Hepatocyte (in vitro differentiated cells): ENCODE data around the gene ARHGEF25. TPM values are rescaled to one million over a fixed set of nuclear protein-coding genes. Genes with fewer than 3 reads are reported as not detected.

Experiments used
- DNase-seq: peaks from one replicate; pipeline ENCODE4 v3.0.0-alpha.2; 2016; ENCODE audit warnings: low spot score
- H2AFZ ChIP-seq: fragments of 200-600 bp; sonication (generic); 2 replicates; pipeline ENCODE4 v1.6.0; 2016; ENCODE audit warnings: antibody characterized with exemption, mild to moderate bottlenecking
- H3K27ac ChIP-seq: fragments of 200-600 bp; sonication (generic); 2 replicates; pipeline ENCODE4 v1.5.1; 2016; ENCODE audit warnings: mild to moderate bottlenecking
- H3K27me3 ChIP-seq: fragments of 200-600 bp; sonication (generic); 2 replicates; pipeline ENCODE4 v1.6.1; 2016
- H3K36me3 ChIP-seq: fragments of 200-600 bp; sonication (generic); replicated peaks from 2 replicates; pipeline ENCODE4 v1.5.1; 2016; ENCODE audit warnings: low read depth; ENCODE audit not compliant: insufficient read depth
- H3K4me1 ChIP-seq: fragments of 200-600 bp; sonication (generic); 2 replicates; pipeline ENCODE4 v1.5.1; 2016; ENCODE audit warnings: mild to moderate bottlenecking, moderate library complexity; ENCODE audit not compliant: insufficient read depth
- H3K4me2 ChIP-seq: fragments of 200-600 bp; sonication (generic); 2 replicates; pipeline ENCODE4 v1.6.0; 2016
- H3K4me3 ChIP-seq: fragments of 200-600 bp; sonication (generic); 2 replicates; pipeline ENCODE4 v1.5.1; 2016; ENCODE audit warnings: mild to moderate bottlenecking
- H3K79me2 ChIP-seq: fragments of 200-600 bp; sonication (generic); 2 replicates; pipeline ENCODE4 v1.6.0; 2017; ENCODE audit warnings: mild to moderate bottlenecking
- H3K9me2 ChIP-seq: fragments of 200-600 bp; sonication (generic); replicated peaks from 2 replicates; pipeline ENCODE4 v1.6.0; 2017; ENCODE audit warnings: mild to moderate bottlenecking; ENCODE audit not compliant: insufficient read depth
- H3K9me3 ChIP-seq: fragments of 200-600 bp; sonication (generic); 2 replicates; pipeline ENCODE4 v1.5.1; 2016; ENCODE audit warnings: low read depth, mild to moderate bottlenecking
- H4K20me1 ChIP-seq: fragments of 200-600 bp; sonication (generic); 2 replicates; pipeline ENCODE4 v1.6.0; 2016; ENCODE audit warnings: mild to moderate bottlenecking; ENCODE audit not compliant: insufficient read depth, poor library complexity, severe bottlenecking
- EZH2 ChIP-seq: fragments of 200-600 bp; sonication (generic); IDR thresholded peaks from 2 replicates; pipeline ENCODE4 v1.6.1; 2016; ENCODE audit warnings: antibody characterized with exemption, mild to moderate bottlenecking, borderline replicate concordance
- EZH2phosphoT487 ChIP-seq: fragments of 200-600 bp; sonication (generic); IDR thresholded peaks from one replicate; pipeline ENCODE4 v1.6.1; 2018; ENCODE audit warnings: antibody characterized with exemption, mild to moderate bottlenecking, low read depth, moderate library complexity; ENCODE audit not compliant: unreplicated experiment, severe bottlenecking
- WGBS: methylation state at CpG from one replicate; pipeline ENCODE4 v1.1.6; 2016; ENCODE audit warnings: low lambda C conversion rate; ENCODE audit errors: missing lambda C conversion rate; 5-methylcytosine and 5-hydroxymethylcytosine counted together
- polyA plus RNA-seq: library from polyadenylated mRNA; unstranded; fragments of >200 nt; fragmentation: Nextera tagmentation; extraction: Ambion mirVana; gene quantifications from 2 replicates; pipeline ENCODE4 v1.2.1, GENCODE V29; 2016
- total RNA-seq: library from RNA; depleted of rRNA; stranded (reverse); fragments of >200 nt; gene quantifications from 2 replicates; pipeline ENCODE4 v1.2.3, GENCODE V29; 2014
- TF ChIP-seq, protein P1 (sequence below): fragments of 200-600 bp; sonication (generic); IDR thresholded peaks from 2 replicates; pipeline ENCODE4 v1.5.1; 2016; ENCODE audit warnings: antibody characterized with exemption, mild to moderate bottlenecking; ENCODE audit not compliant: poor library complexity

ARHGEF25 gene
- total and polyA plus RNA-seq, 2 experiments from 2014 or later: 0.29 to 12.6 TPM

DNA sequence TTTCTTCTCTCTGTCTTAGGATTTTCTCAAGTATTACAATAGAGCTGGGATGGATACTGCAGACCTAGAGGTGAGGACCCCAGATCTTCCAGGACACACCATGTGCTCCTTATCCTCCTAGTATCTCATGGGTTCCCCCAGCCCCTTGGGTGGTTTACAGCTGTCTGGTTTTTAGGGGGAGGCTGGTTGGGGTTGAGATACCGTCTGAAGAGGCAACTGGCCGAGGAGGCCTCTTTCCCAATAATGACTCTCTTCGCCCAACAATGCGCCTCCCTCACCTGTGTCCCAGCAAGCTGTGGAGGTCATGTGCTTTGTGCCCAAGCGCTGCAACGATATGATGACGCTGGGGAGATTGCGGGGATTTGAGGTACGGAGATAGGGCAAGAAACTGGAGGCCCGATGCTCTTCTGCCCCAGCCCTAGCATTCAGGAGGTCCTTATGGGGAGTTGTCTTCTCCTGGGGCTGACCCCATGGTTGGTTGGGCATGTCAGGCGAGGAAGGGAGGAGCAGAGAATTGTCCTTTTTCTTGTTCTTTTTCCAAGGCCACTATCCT, 3.8 kb downstream of the ARHGEF25 start:
- DNase-seq: no peak
- Histone ChIP-seq H4K20me1 (no peaks in the 10 kb centered on the region), H3K4me1 (peaks cover 14% of the 10 kb centered on the region), H2AFZ (no peak overlapping the region), H3K27ac (no peak overlapping the region), H3K4me2 (no peak overlapping the region), H3K9me3 (no peaks in the 10 kb centered on the region), H3K27me3 (peaks cover 86% of the 10 kb centered on the region), H3K36me3 (no peaks in the 10 kb centered on the region), H3K9me2 (no peaks in the 10 kb centered on the region), H3K79me2 (no peaks in the 10 kb centered on the region), H3K4me3 (no peak overlapping the region)
- no peak for TF ChIP-seq EZH2phosphoT487
- TF ChIP-seq, protein P1, sequence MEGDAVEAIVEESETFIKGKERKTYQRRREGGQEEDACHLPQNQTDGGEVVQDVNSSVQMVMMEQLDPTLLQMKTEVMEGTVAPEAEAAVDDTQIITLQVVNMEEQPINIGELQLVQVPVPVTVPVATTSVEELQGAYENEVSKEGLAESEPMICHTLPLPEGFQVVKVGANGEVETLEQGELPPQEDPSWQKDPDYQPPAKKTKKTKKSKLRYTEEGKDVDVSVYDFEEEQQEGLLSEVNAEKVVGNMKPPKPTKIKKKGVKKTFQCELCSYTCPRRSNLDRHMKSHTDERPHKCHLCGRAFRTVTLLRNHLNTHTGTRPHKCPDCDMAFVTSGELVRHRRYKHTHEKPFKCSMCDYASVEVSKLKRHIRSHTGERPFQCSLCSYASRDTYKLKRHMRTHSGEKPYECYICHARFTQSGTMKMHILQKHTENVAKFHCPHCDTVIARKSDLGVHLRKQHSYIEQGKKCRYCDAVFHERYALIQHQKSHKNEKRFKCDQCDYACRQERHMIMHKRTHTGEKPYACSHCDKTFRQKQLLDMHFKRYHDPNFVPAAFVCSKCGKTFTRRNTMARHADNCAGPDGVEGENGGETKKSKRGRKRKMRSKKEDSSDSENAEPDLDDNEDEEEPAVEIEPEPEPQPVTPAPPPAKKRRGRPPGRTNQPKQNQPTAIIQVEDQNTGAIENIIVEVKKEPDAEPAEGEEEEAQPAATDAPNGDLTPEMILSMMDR: no peak
- TF ChIP-seq EZH2: no peak
- 85% methylated on average over 11 of the region's 11 CpGs for WGBS

DNA sequence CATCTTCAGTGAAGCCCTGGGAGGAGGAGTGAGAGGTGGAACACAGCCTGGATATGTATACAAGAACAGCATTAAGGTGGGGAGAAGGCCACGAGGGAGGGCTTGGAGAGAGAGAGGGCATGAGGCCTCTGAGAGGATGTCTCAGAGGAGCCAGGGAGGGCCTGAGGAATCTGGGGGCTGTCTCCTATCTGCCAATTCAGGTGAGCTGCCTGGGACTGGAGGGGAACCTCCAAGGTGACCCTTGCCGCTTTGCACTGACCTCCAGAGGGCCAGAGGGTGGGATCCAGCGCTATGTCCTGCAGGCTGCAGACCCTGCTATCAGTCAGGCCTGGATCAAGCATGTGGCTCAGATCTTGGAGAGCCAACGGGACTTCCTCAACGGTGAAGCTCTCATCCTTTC, 4.4 kb downstream of the ARHGEF25 start:
- no peak overlapping the region for H2AFZ ChIP-seq
- DNase-seq: no peak
- H3K9me3 ChIP-seq: no peaks in the 10 kb centered on the region
- WGBS: 90% methylated on average over 5 of the region's 5 CpGs
- H3K27ac ChIP-seq: no peak overlapping the region
- H3K4me1 ChIP-seq: peaks cover 8% of the 10 kb centered on the region
- TF ChIP-seq EZH2: no peak
- TF ChIP-seq, protein P1: no peak
- TF ChIP-seq EZH2phosphoT487: no peak
- no peak overlapping the region for H3K4me2 ChIP-seq
- H4K20me1 ChIP-seq: no peaks in the 10 kb centered on the region
- H3K4me3 ChIP-seq: no peak overlapping the region
- no peaks in the 10 kb centered on the region for H3K9me2 ChIP-seq
- H3K79me2 ChIP-seq: no peaks in the 10 kb centered on the region
- peaks cover 86% of the 10 kb centered on the region for H3K27me3 ChIP-seq
- no peaks in the 10 kb centered on the region for H3K36me3 ChIP-seq

DNA sequence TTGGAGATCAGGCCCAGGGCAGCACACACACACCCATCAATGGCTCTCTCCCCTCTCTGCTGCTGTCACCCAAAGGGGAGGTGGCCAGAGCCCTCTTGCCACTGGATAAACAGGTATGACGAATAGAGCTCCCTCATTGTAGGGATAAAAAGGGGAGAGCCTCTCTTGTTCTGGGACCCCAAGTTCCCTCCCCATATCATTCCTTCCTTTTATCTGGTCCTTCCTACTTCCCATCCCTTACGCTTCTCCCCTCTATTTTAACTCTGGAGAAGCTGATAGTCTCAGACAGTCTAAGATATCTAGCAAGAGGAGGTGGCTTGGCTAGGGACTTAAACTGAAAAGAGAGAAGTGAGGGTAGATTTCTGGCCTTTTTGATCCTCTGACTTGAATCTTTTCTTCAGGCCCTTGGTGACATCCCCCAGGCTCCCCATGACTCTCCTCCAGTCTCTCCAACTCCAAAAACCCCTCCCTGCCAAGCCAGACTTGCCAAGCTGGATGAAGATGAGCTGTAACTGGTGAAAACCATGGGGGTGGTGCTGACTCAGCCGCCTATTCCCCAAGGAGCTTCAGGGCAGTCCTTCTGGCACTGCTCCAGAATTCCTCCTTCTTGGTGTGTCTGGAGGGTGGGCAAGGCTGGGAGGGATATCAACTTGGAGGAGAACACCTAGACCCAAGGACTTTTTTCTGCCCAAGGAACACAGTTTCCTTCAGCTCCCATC, 5.3 kb downstream of the ARHGEF25 start:
- WGBS: 93% methylated on average over 3 of the region's 3 CpGs

More for the DNA sequence above, 5.3 kb downstream of the ARHGEF25 start:
- Histone ChIP-seq H3K27ac (no peak overlapping the region), H4K20me1 (no peaks in the 10 kb centered on the region), H3K4me2 (no peak overlapping the region), H3K79me2 (no peaks in the 10 kb centered on the region), H3K4me1 (peaks cover 12% of the 10 kb centered on the region), H2AFZ (no peak overlapping the region), H3K9me2 (no peaks in the 10 kb centered on the region), H3K27me3 (peaks cover 90% of the 10 kb centered on the region), H3K4me3 (no peak overlapping the region), H3K9me3 (no peaks in the 10 kb centered on the region), H3K36me3 (no peaks in the 10 kb centered on the region)
- no peak for DNase-seq
- TF ChIP-seq EZH2 (no peak), EZH2phosphoT487 (no peak)
- TF ChIP-seq, protein P1: no peak
